ENCODE data around the gene PRPF40A. TPM values are rescaled to one million over a fixed set of nuclear protein-coding genes. Genes with fewer than 3 reads are reported as not detected.

The PRPF40A gene
- total and polyA plus RNA-seq, 10 of the 15 experiments (the other 5 are each of a cell fraction or from before 2014, with no cell fraction given): 97.8 to 197 (median 144) TPM

DNA sequence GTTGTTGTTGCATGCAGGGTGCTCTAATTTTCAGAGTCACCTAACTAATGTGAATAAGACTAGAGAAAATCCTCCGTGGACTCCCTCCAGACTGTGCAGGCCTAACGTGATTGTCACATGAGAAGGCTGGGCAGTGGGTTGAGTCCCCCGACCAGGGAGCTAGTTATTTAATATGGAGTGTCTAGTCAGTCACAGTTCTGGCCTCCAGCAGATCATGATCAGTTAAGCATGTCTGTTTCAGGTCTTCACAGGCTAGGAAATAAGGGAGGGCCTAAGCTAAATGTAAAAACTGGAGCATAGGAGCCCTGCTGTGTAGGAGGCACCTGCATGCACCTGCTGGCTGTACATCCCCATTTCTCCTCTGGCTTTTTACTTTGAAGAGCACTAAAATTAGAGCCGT is 86.8 kb downstream of the PRPF40A start:
- Histone ChIP-seq H2AFZ (ENCODE audit: control insufficient read depth, low read depth, low read length) (no peak overlapping the region), H3K4me2 (ENCODE audit: control insufficient read depth, insufficient read depth) (no peak overlapping the region), H4K20me1 (ENCODE audit: control insufficient read depth, insufficient read depth) (no peaks in the 10 kb centered on the region), H3K4me3 (no peak overlapping the region), H3K79me2 (ENCODE audit: control insufficient read depth, insufficient read depth, low read length) (no peaks in the 10 kb centered on the region), H3K36me3 (ENCODE audit: control insufficient read depth in 2 of 2, insufficient read depth in 2 of 2, low read length in 1 of 2) (no peaks in the 10 kb centered on the region), H3K9me3 (replicated peaks; ENCODE audit: control insufficient read depth, insufficient read depth, low read length) (no peaks in the 10 kb centered on the region), H3K27ac (ENCODE audit: control insufficient read depth, insufficient read depth) (no peak overlapping the region), H3K27me3 (replicated peaks in 1 of 2; ENCODE audit: control insufficient read depth in 2 of 2, insufficient read depth in 2 of 2, low read length in 1 of 2) (no peaks in the 10 kb centered on the region), H3K9ac (ENCODE audit: control insufficient read depth, insufficient read depth, low read length) (no peak overlapping the region), H3K4me1 (ENCODE audit: control insufficient read depth, insufficient read depth, low read length) (no peaks in the 10 kb centered on the region)
- ChIA-PET SMC1A (ENCODE audit: uncharacterized antibody, unreplicated experiment) (interaction anchor here (0.7 to 1.5 kb wide), 4 partner anchors 17 to 590 kb away, joined by 3 to 4 read pairs (median 3); no protein-coding TSS in a partner anchor), CTCF (interaction anchor here (0.9 to 5.9 kb wide), 3 partner anchors 23 to 455 kb away, joined by 3 to 25 read pairs (median 4); partner anchors contain the start of gene STAM2), POLR2A (interaction anchor here (0.7 kb wide), 1 partner anchor 569 kb away, joined by 8 read pairs; no protein-coding TSS in a partner anchor), RAD21 (ENCODE audit: unreplicated experiment) (no interaction called here)
- TF ChIP-seq, protein P1, sequence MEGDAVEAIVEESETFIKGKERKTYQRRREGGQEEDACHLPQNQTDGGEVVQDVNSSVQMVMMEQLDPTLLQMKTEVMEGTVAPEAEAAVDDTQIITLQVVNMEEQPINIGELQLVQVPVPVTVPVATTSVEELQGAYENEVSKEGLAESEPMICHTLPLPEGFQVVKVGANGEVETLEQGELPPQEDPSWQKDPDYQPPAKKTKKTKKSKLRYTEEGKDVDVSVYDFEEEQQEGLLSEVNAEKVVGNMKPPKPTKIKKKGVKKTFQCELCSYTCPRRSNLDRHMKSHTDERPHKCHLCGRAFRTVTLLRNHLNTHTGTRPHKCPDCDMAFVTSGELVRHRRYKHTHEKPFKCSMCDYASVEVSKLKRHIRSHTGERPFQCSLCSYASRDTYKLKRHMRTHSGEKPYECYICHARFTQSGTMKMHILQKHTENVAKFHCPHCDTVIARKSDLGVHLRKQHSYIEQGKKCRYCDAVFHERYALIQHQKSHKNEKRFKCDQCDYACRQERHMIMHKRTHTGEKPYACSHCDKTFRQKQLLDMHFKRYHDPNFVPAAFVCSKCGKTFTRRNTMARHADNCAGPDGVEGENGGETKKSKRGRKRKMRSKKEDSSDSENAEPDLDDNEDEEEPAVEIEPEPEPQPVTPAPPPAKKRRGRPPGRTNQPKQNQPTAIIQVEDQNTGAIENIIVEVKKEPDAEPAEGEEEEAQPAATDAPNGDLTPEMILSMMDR (IDR thresholded peaks at IDR 0.05 in 2 of 3, conservative IDR thresholded peaks at IDR 0.05 in 1 of 3; ENCODE audit: control insufficient read depth in 2 of 3, extremely low read depth in 1 of 3, insufficient read depth in 1 of 3, low read depth in 3 of 3, low read length in 3 of 3): no peak
- no peak for TF ChIP-seq ATF7 (IDR thresholded peaks at IDR 0.05; ENCODE audit: low read depth)
- no peak for TF ChIP-seq HDAC2 (IDR thresholded peaks at IDR 0.05)
- TF ChIP-seq GATAD2B (conservative IDR thresholded peaks at IDR 0.05; ENCODE audit: low read depth): no peak
- TF ChIP-seq ZNF622 (IDR thresholded peaks at IDR 0.05): no peak
- no peak for TF ChIP-seq NR2C1 (IDR thresholded peaks at IDR 0.05)
- TF ChIP-seq SMARCA5 (IDR thresholded peaks at IDR 0.05): no peak
- TF ChIP-seq NBN (IDR thresholded peaks at IDR 0.05): no peak
- no peak for TF ChIP-seq SPI1 (IDR thresholded peaks at IDR 0.05; ENCODE audit: borderline replicate concordance, insufficient read depth, low read depth, low read length)
- no peak for TF ChIP-seq SREBF2 (IDR thresholded peaks at IDR 0.05; ENCODE audit: low read length)
- intact Hi-C loops (cut with micrococcal nuclease; ENCODE audit: unreplicated experiment): no loop called here
- no peak for DNase-seq (ENCODE audit: low read depth, low spot score)
- no TSS peak for BruUV-seq (replicated peaks)
- ATAC-seq: no peak
- 57% methylated on average over 4 of the region's 4 CpGs for WGBS (ENCODE audit: insufficient coverage, insufficient replicate concordance, low lambda C conversion rate, missing lambda C conversion rate)
- in situ Hi-C loops (cut with MboI): loop anchor here (5.0 kb wide), 2 partner anchors 438 to 598 kb away; no protein-coding TSS in a partner anchor
- no peak for FAIRE-seq

All from GM12878 (cell line).